NB4 (cell line): ENCODE data around the gene APOBR.
A peak's percentile ranks its signal among the peaks of the same experiment; 100 is the strongest.
"Not testable (repeated sequence)": the region's sequence is repeated elsewhere in the genome, so short reads cannot be mapped to it uniquely, and the experiment has no call there.

Experiments
- DNase-seq: peaks from one replicate; pipeline ENCODE4 v3.0.0; 2010; ENCODE audit warnings: low read depth
- H3K4me3 ChIP-seq: one replicate; pipeline ENCODE4 v1.5.1; 2011; ENCODE audit warnings: mild to moderate bottlenecking, low read depth, low read length, moderate library complexity
- CTCF ChIP-seq: IDR thresholded peaks from one replicate; pipeline ENCODE4 v1.5.1; 2012; ENCODE audit warnings: low read depth, low read length
- MYC ChIP-seq: IDR thresholded peaks from 2 replicates; pipeline ENCODE4 v1.6.1; 2011; ENCODE audit warnings: low read depth, low read length
- POLR2A ChIP-seq: IDR thresholded peaks from 2 replicates; pipeline ENCODE4 v1.6.1; 2011; ENCODE audit warnings: mild to moderate bottlenecking; ENCODE audit not compliant: insufficient read length; ENCODE audit errors: extremely low read depth
- TF ChIP-seq, protein P1 (sequence below): IDR thresholded peaks from 2 replicates; pipeline ENCODE4 v1.6.1; 2011; ENCODE audit warnings: low read depth, low read length

APOBR gene

DNA sequence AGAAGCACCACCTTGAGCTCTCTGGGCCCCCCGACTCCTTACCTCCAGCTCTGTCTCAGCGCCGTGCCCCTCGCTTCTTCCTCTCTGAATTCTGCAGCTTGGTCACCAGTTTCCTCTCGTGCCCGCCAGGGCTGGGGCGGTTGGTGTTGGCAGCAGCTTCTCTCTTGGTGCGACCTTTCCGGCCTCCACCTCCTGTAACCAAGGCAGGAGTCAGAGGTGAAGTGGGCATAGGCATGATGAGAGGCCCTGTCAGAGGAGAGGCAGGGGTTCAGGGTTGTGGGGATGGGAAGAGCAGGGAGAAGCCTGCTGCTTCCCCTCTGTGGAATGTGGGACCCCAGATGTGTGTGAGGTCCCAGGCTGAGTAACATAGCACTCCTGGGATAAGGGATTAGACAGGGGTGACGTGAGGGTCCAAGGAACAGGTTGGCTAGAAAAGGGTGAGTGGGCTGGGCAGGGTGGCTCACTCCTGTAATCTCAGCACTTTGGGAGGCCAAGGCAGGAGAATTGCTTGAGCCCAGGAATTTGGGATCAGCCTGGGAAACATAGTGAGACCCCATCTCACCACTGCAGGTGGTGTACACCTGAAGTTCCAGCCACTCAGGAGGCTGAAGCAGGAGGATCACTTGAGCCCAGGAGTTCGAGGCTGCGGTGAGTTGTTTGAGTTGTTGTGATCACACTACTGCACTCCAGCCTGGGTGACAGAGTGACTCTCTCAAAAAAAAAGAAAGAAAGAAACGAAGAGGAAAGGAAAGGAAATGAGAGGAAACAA is 43.7 kb downstream of the APOBR start:
- no peak for DNase-seq
- TF ChIP-seq CTCF (no peak), POLR2A (no peak), MYC (no peak)
- TF ChIP-seq, protein P1, sequence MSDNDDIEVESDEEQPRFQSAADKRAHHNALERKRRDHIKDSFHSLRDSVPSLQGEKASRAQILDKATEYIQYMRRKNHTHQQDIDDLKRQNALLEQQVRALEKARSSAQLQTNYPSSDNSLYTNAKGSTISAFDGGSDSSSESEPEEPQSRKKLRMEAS = no peak
- no peak overlapping the region for H3K4me3 ChIP-seq

DNA sequence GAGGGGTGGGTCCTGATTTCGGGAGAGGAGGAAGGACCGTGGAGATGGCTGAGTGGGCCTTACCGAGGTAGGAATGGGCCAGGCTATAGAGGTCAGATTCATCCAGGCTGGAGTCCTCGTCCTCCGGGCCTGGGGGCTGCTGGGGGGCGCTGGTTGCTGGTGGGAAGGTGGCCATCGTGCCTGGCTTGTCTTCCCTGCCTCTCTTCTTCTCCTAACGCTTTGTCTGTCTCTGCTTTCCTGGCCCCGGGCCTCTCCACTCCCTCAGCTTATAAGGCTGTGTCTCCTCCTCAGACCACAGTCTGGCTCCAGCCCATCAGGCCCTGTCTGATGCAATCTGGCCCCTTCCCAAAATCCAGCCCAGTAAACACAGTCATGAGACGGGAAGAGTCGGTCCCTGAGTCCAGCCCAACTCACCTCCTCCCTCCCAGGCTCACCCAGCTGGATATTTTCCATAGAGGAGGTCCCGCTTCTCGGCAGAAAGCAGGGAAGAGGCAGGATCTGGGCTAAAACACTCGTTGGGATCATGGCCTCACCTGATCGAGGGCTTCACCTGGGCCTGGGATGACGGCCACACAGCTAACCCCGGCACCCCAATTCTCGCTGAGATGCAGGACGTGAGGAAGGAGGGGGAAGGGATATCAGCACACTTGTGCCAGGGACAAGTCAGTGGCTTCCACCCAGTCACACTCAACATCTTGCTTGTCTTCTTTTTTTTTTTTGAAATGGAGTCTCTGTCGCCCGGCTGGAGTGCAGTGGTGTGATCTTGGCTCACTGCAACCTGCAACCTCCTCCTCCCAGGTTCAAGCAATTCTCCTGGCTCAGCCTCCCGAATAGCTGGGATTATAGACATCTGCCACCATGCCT is 44.5 kb downstream of the APOBR start, which contains the start of gene NUPR1:
NUPR1 (minus strand) TSS at position 242 of the 864 bp plus-strand sequence; CDS start at position 175, 67 bp downstream.
- H3K4me3 ChIP-seq = no peak within 1 kb of the TSS
- TF ChIP-seq, protein P1 = no peak
- TF ChIP-seq POLR2A (no peak), CTCF (no peak), MYC (no peak)
- DNase-seq = no peak

GRCh38 chr16:28540346-28540745 is 45.9 kb downstream of the APOBR start:
- no peak for TF ChIP-seq CTCF
- TF ChIP-seq, protein P1 = no peak
- DNase-seq = no peak
- no peak overlapping the region for H3K4me3 ChIP-seq

DNA sequence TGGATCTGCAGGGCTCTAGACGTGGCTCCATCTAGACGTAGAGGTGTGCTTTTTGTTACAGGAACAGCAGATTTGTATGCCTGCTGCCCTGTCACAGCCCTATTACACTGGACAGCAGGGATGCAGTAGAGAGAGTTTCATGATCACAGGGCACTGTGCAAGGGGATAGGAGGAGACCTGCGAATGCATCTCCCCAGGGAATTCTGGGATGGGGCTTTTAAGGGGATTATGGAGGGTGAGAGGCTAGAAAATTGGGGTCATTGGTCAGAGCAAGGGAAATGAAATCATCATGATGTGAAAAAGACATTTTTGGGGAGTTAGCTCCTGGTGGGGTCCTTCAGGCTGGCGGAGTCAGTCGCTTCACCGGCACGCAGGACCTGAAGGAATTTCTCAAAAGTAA is 48.2 kb downstream of the APOBR start:
- TF ChIP-seq CTCF (no peak), POLR2A (no peak), MYC (no peak)
- TF ChIP-seq, protein P1 = no peak
- peak; percentile 30 for DNase-seq
- no peak overlapping the region for H3K4me3 ChIP-seq

DNA sequence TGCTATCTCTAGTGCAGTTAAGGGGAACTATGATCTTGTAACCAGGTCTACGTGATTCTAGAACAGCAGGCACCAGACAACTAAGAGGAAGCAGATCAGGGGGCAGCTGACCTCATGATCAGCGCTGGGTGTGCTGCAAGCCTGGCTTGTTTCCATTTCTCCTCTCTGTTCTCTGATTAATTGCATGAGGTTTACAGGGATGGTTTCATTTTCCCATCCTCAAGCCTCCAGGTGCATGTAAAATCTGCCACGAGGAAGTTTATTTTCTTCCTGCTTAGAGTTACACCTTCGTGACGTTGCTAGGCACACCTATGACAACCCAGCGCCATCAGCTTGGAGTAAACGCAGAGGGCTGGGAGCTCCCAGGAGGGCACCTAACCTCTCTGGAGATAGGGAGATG is 48.6 kb downstream of the APOBR start:
- TF ChIP-seq, protein P1 = peak; percentile 29; the same call in 1 of the 2 replicates
- no peak for TF ChIP-seq MYC
- H3K4me3 ChIP-seq = no peak overlapping the region
- DNase-seq = peak; percentile 76

DNA sequence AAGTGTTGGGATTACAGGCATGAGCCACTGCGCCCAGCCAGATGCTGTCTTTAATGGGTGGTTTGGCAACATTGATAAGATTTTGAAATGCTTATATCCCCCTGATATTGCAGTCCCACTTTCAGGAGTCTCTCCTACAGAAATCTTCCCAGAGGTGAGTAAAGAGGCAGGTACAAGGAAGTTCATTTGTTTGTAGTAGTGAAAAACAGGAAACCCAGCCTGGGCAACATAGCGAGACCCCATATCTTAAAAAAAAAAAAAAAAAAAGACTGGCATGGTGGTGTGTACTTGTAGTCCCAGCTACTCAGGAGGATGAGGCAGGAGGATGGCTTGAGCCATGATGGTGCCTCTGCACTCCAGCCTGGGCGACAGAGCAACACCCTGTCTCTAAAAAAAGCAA is 50.6 kb downstream of the APOBR start:
- H3K4me3 ChIP-seq = no peak overlapping the region
- TF ChIP-seq CTCF = no peak
- TF ChIP-seq MYC = no peak
- no peak for TF ChIP-seq POLR2A
- TF ChIP-seq, protein P1 = no peak

GRCh38 chr16:28545964-28546363 is 51.5 kb downstream of the APOBR start:
- DNase-seq, H3K4me3 ChIP-seq: not testable (repeated sequence)

More for the DNA sequence above, 50.6 kb downstream of the APOBR start:
- DNase-seq = no peak
